ENCODE measurements around the gene SBK1.

DNA sequence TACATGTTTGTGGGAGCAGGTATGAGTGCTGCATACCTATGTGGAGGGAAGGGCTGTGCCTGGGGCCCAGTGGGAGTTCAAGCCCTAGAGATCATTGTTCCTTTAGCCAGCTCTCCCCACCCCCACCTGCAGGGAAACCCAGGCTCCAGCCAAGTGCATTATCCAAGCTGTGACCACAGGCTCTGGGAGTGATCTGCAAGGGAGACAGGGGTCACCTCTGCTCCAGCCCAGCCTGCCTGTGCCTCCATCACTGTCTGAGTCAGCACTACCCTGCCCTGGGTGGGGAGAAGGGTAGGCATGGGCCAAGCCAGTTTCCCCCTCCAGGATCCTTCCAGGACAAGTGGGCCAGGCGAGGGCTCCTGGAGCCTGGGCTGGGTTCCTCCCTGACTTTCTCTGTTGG is 32.1 kb upstream of the SBK1 start:
- no peak for TF ChIP-seq RAD21 (IDR thresholded peaks at IDR 0.05; ENCODE audit: insufficient read depth, low read depth, low read length)
- no peak for TF ChIP-seq SMC3 (IDR thresholded peaks at IDR 0.05; ENCODE audit: borderline replicate concordance, low read length)
- TF ChIP-seq, protein P1, sequence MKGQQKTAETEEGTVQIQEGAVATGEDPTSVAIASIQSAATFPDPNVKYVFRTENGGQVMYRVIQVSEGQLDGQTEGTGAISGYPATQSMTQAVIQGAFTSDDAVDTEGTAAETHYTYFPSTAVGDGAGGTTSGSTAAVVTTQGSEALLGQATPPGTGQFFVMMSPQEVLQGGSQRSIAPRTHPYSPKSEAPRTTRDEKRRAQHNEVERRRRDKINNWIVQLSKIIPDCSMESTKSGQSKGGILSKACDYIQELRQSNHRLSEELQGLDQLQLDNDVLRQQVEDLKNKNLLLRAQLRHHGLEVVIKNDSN (IDR thresholded peaks at IDR 0.05; ENCODE audit: borderline replicate concordance, extremely low read length, insufficient read depth, low read depth, low read length) = no peak
- TF ChIP-seq TBL1XR1 (IDR thresholded peaks at IDR 0.05; ENCODE audit: low read depth, low read length) = no peak
- TF ChIP-seq POLR2A (IDR thresholded peaks at IDR 0.05; ENCODE audit: low read depth, low read length) = no peak
- TF ChIP-seq RFX5 (IDR thresholded peaks at IDR 0.05; ENCODE audit: low read depth, low read length) = no peak
- TF ChIP-seq, protein P2, sequence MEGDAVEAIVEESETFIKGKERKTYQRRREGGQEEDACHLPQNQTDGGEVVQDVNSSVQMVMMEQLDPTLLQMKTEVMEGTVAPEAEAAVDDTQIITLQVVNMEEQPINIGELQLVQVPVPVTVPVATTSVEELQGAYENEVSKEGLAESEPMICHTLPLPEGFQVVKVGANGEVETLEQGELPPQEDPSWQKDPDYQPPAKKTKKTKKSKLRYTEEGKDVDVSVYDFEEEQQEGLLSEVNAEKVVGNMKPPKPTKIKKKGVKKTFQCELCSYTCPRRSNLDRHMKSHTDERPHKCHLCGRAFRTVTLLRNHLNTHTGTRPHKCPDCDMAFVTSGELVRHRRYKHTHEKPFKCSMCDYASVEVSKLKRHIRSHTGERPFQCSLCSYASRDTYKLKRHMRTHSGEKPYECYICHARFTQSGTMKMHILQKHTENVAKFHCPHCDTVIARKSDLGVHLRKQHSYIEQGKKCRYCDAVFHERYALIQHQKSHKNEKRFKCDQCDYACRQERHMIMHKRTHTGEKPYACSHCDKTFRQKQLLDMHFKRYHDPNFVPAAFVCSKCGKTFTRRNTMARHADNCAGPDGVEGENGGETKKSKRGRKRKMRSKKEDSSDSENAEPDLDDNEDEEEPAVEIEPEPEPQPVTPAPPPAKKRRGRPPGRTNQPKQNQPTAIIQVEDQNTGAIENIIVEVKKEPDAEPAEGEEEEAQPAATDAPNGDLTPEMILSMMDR (IDR thresholded peaks at IDR 0.05 in 2 of 3, conservative IDR thresholded peaks at IDR 0.05 in 1 of 3; ENCODE audit: control insufficient read depth in 2 of 3, extremely low read depth in 1 of 3, insufficient read depth in 1 of 3, low read depth in 3 of 3, low read length in 3 of 3) = no peak
- no peak for TF ChIP-seq POLR2AphosphoS5 (IDR thresholded peaks at IDR 0.05; ENCODE audit: low read length)
- TF ChIP-seq SUZ12 (IDR thresholded peaks at IDR 0.05; ENCODE audit: unreplicated experiment) = no peak
- no peak for TF ChIP-seq ZNF274 (IDR thresholded peaks at IDR 0.05; ENCODE audit: insufficient read depth, insufficient read length)
- no peak for TF ChIP-seq RELA (IDR thresholded peaks at IDR 0.05; ENCODE audit: borderline replicate concordance, partially characterized antibody)

Data from GM12878 (cell line).